H1 (cell line): ENCODE measurements around the gene CNPY4.

ENCODE experiments used
- EZH2 ChIP-seq: fragments of 200-600 bp; sonication (generic); IDR thresholded peaks from 2 replicates; pipeline ENCODE4 v1.7.1; 2012; ENCODE audit warnings: low read depth, mild to moderate bottlenecking, moderate library complexity, low read length, inconsistent platforms; ENCODE audit not compliant: severe bottlenecking
- FOSL1 ChIP-seq: IDR thresholded peaks from 2 replicates; pipeline ENCODE4 v1.6.1; 2011; ENCODE audit warnings: mild to moderate bottlenecking, low read depth, low read length, moderate library complexity; ENCODE audit not compliant: insufficient read depth
- HDAC2 ChIP-seq, 2 experiments: fragments of 300-600 bp in 1 of 2; sonication (generic) in 1 of 2; IDR thresholded peaks; 2 replicates each; pipeline ENCODE4 v1.6.1; 2011 to 2012; ENCODE audit warnings: low read depth in 2 of 2, low read length in 2 of 2, mild to moderate bottlenecking in 2 of 2, moderate library complexity in 2 of 2, borderline replicate concordance in 1 of 2, inconsistent platforms in 1 of 2
- JUND ChIP-seq: IDR thresholded peaks from 2 replicates; pipeline ENCODE4 v1.6.1; 2011; ENCODE audit warnings: mild to moderate bottlenecking, improper control_type of control experiment, low read length
- KDM1A ChIP-seq: fragments of 200-600, 300-600 bp; sonication (generic); IDR thresholded peaks from 2 replicates; pipeline ENCODE4 v1.7.1; 2016; ENCODE audit warnings: mild to moderate bottlenecking, low read length, borderline replicate concordance
- POLR2A ChIP-seq, 2 experiments: IDR thresholded peaks; 1 replicate in 1 of 2; 2 replicates in 1 of 2; pipeline ENCODE4 v1.6.1; 2011; ENCODE audit warnings: low read depth in 2 of 2, low read length in 2 of 2, mild to moderate bottlenecking in 2 of 2; ENCODE audit errors: control extremely low read depth in 1 of 2
- RFX5 ChIP-seq: IDR thresholded peaks from 2 replicates; pipeline ENCODE4 v1.6.1; 2011; ENCODE audit warnings: low read depth, low read length, improper control_type of control experiment, borderline replicate concordance
- SUZ12 ChIP-seq: fragments of 200-600 bp; sonication (generic); IDR thresholded peaks from 2 replicates; pipeline ENCODE4 v1.6.1; 2012; ENCODE audit warnings: mild to moderate bottlenecking, inconsistent platforms, low read length, moderate library complexity, mixed read lengths
- YY1 ChIP-seq: IDR thresholded peaks from 2 replicates; pipeline ENCODE4 v1.6.1; 2011; ENCODE audit warnings: low read depth, mild to moderate bottlenecking, low read length
- ZNF274 ChIP-seq: IDR thresholded peaks from 2 replicates; pipeline ENCODE4 v1.7.0; 2012; ENCODE audit warnings: low read length, borderline replicate concordance; ENCODE audit errors: extremely low read depth
- TF ChIP-seq, protein P1 (sequence below), 3 experiments: IDR thresholded peaks; 1 replicate in 2 of 3; 2 replicates in 1 of 3; pipeline versions ENCODE4 v1.5.1 to v1.6.1; 2011; ENCODE audit warnings: low read length in 3 of 3, mild to moderate bottlenecking in 3 of 3, inconsistent platforms in 2 of 3, low read depth in 1 of 3, moderate library complexity in 1 of 3; ENCODE audit not compliant: insufficient read depth in 1 of 3; ENCODE audit errors: control extremely low read depth in 1 of 3
- TF ChIP-seq, protein P2 (sequence below): IDR thresholded peaks from 2 replicates; pipeline ENCODE4 v1.6.1; 2011; ENCODE audit warnings: low read depth, mild to moderate bottlenecking, low read length; ENCODE audit not compliant: insufficient read depth
- TF ChIP-seq, protein P3 (sequence below): IDR thresholded peaks from 2 replicates; pipeline ENCODE4 v1.6.1; 2012; ENCODE audit warnings: inconsistent platforms
- TF ChIP-seq, protein P4 (sequence below): IDR thresholded peaks from 2 replicates; pipeline ENCODE4 v1.6.1; 2012; ENCODE audit warnings: inconsistent platforms

DNA sequence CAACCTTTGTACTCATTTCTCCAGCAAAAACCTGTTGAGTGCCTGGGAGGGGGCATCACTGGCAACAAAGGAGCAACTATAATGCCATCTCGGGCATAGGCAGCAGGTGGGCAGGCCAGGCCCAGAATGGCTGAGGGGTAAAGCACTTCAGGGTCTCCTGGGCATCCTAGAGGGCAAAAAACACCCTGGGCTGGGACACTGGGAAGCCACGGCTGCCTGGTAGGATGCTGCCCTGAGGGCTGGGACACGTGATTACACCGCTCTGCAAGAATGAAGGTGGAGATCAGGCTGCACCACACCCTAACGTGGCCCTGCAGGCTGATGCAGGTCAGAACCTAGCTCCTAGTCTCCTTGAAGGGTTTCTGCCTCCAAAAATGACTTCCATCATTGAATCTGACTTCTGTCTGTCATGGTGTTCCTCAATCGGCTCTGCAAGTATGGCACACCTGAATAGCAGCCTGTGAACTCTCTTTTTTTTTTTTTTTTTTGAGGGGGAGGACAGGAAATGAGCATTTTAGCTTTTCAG is 43.6 kb downstream of the CNPY4 start:
- TF ChIP-seq, protein P1, sequence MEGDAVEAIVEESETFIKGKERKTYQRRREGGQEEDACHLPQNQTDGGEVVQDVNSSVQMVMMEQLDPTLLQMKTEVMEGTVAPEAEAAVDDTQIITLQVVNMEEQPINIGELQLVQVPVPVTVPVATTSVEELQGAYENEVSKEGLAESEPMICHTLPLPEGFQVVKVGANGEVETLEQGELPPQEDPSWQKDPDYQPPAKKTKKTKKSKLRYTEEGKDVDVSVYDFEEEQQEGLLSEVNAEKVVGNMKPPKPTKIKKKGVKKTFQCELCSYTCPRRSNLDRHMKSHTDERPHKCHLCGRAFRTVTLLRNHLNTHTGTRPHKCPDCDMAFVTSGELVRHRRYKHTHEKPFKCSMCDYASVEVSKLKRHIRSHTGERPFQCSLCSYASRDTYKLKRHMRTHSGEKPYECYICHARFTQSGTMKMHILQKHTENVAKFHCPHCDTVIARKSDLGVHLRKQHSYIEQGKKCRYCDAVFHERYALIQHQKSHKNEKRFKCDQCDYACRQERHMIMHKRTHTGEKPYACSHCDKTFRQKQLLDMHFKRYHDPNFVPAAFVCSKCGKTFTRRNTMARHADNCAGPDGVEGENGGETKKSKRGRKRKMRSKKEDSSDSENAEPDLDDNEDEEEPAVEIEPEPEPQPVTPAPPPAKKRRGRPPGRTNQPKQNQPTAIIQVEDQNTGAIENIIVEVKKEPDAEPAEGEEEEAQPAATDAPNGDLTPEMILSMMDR (IDR thresholded peaks at IDR 0.05; ENCODE audit: control extremely low read depth in 1 of 3, insufficient read depth in 1 of 3, low read depth in 1 of 3, low read length in 3 of 3), result no peak
- no peak for TF ChIP-seq FOSL1
- no peak for TF ChIP-seq SUZ12
- TF ChIP-seq ZNF274, result no peak
- no peak for TF ChIP-seq JUND
- no peak for TF ChIP-seq POLR2A (IDR thresholded peaks at IDR 0.05; ENCODE audit: control extremely low read depth in 1 of 2, low read depth in 2 of 2, low read length in 2 of 2)
- TF ChIP-seq, protein P2, sequence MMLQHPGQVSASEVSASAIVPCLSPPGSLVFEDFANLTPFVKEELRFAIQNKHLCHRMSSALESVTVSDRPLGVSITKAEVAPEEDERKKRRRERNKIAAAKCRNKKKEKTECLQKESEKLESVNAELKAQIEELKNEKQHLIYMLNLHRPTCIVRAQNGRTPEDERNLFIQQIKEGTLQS, result no peak
- TF ChIP-seq, protein P3, sequence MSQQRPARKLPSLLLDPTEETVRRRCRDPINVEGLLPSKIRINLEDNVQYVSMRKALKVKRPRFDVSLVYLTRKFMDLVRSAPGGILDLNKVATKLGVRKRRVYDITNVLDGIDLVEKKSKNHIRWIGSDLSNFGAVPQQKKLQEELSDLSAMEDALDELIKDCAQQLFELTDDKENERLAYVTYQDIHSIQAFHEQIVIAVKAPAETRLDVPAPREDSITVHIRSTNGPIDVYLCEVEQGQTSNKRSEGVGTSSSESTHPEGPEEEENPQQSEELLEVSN, result no peak
- no peak for TF ChIP-seq YY1
- no peak for TF ChIP-seq HDAC2 (IDR thresholded peaks at IDR 0.05; ENCODE audit: borderline replicate concordance in 1 of 2, low read depth in 2 of 2, low read length in 2 of 2)
- TF ChIP-seq, protein P4, sequence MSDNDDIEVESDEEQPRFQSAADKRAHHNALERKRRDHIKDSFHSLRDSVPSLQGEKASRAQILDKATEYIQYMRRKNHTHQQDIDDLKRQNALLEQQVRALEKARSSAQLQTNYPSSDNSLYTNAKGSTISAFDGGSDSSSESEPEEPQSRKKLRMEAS, result no peak
- TF ChIP-seq EZH2, result no peak
- no peak for TF ChIP-seq KDM1A
- no peak for TF ChIP-seq RFX5
